Hepatocyte (in vitro differentiated cells): Measurements from ENCODE around the gene XDH.
A peak's percentile ranks its signal among the peaks of the same experiment; 100 is the strongest.

Experiments used
- EZH2 ChIP-seq: fragments of 200-600 bp; sonication (generic); IDR thresholded peaks from 2 replicates; pipeline ENCODE4 v1.6.1; 2016; ENCODE audit warnings: antibody characterized with exemption, mild to moderate bottlenecking, borderline replicate concordance
- EZH2phosphoT487 ChIP-seq: fragments of 200-600 bp; sonication (generic); IDR thresholded peaks from one replicate; pipeline ENCODE4 v1.6.1; 2018; ENCODE audit warnings: antibody characterized with exemption, mild to moderate bottlenecking, low read depth, moderate library complexity; ENCODE audit not compliant: unreplicated experiment, severe bottlenecking
- TF ChIP-seq, protein P1 (sequence below): fragments of 200-600 bp; sonication (generic); IDR thresholded peaks from 2 replicates; pipeline ENCODE4 v1.5.1; 2016; ENCODE audit warnings: antibody characterized with exemption, mild to moderate bottlenecking; ENCODE audit not compliant: poor library complexity

DNA sequence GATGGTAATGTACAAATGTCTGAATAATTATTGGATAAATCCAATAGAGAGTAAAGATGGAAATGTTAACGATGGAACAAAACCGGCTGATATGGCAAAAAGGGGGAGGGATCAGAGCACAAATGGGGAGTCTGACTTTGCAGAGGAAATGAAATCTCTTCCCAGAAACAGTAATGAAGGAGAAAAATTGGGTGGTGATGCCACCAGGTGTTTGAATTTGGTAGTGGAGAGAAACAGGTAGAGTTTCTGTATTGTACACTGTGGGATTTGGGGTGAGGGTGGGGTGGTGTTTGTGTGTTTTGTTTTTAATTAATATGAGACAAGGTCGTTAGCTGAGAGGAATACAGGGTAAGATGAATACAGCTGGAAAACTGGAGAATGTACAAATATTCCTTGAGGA lies 20.4 kb upstream of the XDH start:
- TF ChIP-seq, protein P1, sequence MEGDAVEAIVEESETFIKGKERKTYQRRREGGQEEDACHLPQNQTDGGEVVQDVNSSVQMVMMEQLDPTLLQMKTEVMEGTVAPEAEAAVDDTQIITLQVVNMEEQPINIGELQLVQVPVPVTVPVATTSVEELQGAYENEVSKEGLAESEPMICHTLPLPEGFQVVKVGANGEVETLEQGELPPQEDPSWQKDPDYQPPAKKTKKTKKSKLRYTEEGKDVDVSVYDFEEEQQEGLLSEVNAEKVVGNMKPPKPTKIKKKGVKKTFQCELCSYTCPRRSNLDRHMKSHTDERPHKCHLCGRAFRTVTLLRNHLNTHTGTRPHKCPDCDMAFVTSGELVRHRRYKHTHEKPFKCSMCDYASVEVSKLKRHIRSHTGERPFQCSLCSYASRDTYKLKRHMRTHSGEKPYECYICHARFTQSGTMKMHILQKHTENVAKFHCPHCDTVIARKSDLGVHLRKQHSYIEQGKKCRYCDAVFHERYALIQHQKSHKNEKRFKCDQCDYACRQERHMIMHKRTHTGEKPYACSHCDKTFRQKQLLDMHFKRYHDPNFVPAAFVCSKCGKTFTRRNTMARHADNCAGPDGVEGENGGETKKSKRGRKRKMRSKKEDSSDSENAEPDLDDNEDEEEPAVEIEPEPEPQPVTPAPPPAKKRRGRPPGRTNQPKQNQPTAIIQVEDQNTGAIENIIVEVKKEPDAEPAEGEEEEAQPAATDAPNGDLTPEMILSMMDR, result peak; percentile 12
- TF ChIP-seq EZH2 (no peak), EZH2phosphoT487 (no peak)
